Calu3 (cell line): ENCODE measurements around the gene MYO9A. TPM values are rescaled to one million over a fixed set of nuclear protein-coding genes. Genes with fewer than 3 reads are reported as not detected.

ENCODE experiments used
- BruUV-seq: library from RNA; stranded (reverse); fragments of 400-500 nt; replicated peaks from 2 replicates; lab custom pipeline; 2021; lab: Mats Ljungman, UMichigan
- CTCF ChIA-PET: fragments of 300-600 bp; sonication (Branson Sonifier 250); formaldehyde crosslinking; loops from one replicate; lab custom pipeline; 2022; ENCODE audit warnings: antibody characterized with exemption; lab: Charles Lee
- DNase-seq: peaks from one replicate; pipeline ENCODE4 v3.0.0; 2022
- H3K27ac Mint-ChIP-seq: one replicate; pipeline ENCODE4 v1.8.0; 2022; ENCODE audit warnings: mixed read lengths; ENCODE audit not compliant: unreplicated experiment
- H3K27me3 Mint-ChIP-seq: one replicate; pipeline ENCODE4 v1.8.0; 2022; ENCODE audit warnings: mixed read lengths; ENCODE audit not compliant: unreplicated experiment
- H3K36me3 Mint-ChIP-seq: one replicate; pipeline ENCODE4 v1.8.0; 2022; ENCODE audit warnings: mild to moderate bottlenecking, moderate library complexity, mixed read lengths; ENCODE audit not compliant: insufficient read depth, unreplicated experiment
- H3K4me1 Mint-ChIP-seq: one replicate; pipeline ENCODE4 v1.8.0; 2022; ENCODE audit warnings: mild to moderate bottlenecking, low read depth, mixed read lengths; ENCODE audit not compliant: unreplicated experiment
- H3K4me3 Mint-ChIP-seq: one replicate; pipeline ENCODE4 v1.8.0; 2022; ENCODE audit warnings: mild to moderate bottlenecking, low read depth, moderate library complexity, mixed read lengths; ENCODE audit not compliant: unreplicated experiment
- H3K9me3 Mint-ChIP-seq: one replicate; pipeline ENCODE4 v1.8.0; 2022; ENCODE audit warnings: low read depth, mixed read lengths; ENCODE audit not compliant: unreplicated experiment
- CTCF ChIP-seq: fragments of 200-600 bp; IDR thresholded peaks from one replicate; pipeline ENCODE4 v1.8.0; 2022; ENCODE audit warnings: antibody characterized with exemption; ENCODE audit not compliant: unreplicated experiment
- intact Hi-C: fragments of 100-400 bp; cut with micrococcal nuclease; formaldehyde crosslinking; loops from one replicate; pipeline ENCODE4 v1.10.0; 2022; ENCODE audit not compliant: unreplicated experiment
- total RNA-seq: library from RNA; stranded (reverse); gene quantifications from 2 replicates; pipeline ENCODE4 v1.2.3, GENCODE V29; 2022

MYO9A gene
- total RNA-seq, 1 experiment from 2014 or later: 32.8 TPM

- Mint-ChIP-seq H3K27me3 (no peaks in the 10 kb centered on the region), H3K4me3 (no peak overlapping the region), H3K4me1 (no peaks in the 10 kb centered on the region), H3K27ac (no peak overlapping the region), H3K36me3 (no peaks in the 10 kb centered on the region), H3K9me3 (no peaks in the 10 kb centered on the region)
- intact Hi-C loops: no loop called here
- no peak for DNase-seq
- CTCF ChIA-PET: no interaction called here
- no peak for TF ChIP-seq CTCF
- BruUV-seq: no TSS peak
These were observed 67.2 kb downstream of the MYO9A start for GRCh38 chr15:72050700-72051099.

DNA sequence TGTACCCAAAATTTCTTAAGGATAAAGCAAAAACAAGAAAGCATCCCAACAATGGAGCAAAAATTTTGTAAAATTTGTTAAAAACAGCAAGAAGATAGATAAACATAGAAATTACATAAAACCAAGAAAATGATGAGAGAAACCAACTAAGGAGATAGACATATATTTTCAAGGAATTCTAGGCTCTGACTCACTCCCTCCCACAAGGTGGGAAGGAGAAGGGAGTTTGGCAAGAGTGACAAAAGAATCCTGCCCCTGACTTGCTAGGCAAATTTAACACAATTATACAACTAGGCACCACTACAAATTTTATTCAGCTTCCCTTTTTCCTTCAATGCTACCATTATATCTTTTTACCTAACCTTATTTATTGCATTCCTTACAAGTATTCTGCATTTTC is 70.9 kb downstream of the MYO9A start:
- no peak for TF ChIP-seq CTCF
- DNase-seq: no peak
- Mint-ChIP-seq H3K9me3 (no peaks in the 10 kb centered on the region), H3K27me3 (no peaks in the 10 kb centered on the region), H3K4me1 (no peaks in the 10 kb centered on the region), H3K27ac (no peak overlapping the region), H3K4me3 (no peak overlapping the region), H3K36me3 (no peaks in the 10 kb centered on the region)
- CTCF ChIA-PET: no interaction called here
- intact Hi-C loops: loop anchor here (10.0 kb wide), 1 partner anchor 108 kb away; no protein-coding TSS in a partner anchor
- no TSS peak for BruUV-seq

DNA sequence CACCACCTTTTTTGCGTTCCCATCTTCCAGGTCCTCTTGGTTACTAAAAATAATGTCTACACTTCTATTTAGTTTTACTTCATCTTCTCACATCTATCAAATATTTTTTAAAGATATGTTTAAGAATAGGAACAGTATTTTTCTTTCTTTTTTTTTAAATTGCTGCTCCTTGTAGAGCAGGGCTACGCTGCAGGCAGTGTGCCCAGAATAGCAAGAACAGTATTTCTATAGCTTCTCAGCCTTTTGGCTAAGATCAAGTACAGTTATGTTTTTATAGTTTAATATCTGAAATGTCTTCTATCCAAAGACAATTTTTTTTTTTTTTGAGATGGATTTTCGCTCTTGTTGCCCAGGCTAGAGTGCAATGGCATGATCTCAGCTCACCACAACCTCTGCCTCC is 73.0 kb downstream of the MYO9A start:
- Mint-ChIP-seq H3K9me3 (no peaks in the 10 kb centered on the region), H3K27ac (no peak overlapping the region), H3K4me1 (no peaks in the 10 kb centered on the region), H3K36me3 (no peaks in the 10 kb centered on the region), H3K4me3 (no peak overlapping the region), H3K27me3 (no peaks in the 10 kb centered on the region)
- TF ChIP-seq CTCF: no peak
- no peak for DNase-seq
- CTCF ChIA-PET: interaction anchor here (2.1 kb wide), 1 partner anchor 47 kb away, joined by 7 read pairs; no protein-coding TSS in a partner anchor
- no TSS peak for BruUV-seq
- intact Hi-C loops: loop anchor here (10.0 kb wide), 1 partner anchor 110 kb away; no protein-coding TSS in a partner anchor

GRCh38 chr15:72042865-72043264 is 75.1 kb downstream of the MYO9A start:
- no peak overlapping the region for H3K27ac Mint-ChIP-seq
- TF ChIP-seq CTCF: no peak
- no peak overlapping the region for H3K4me3 Mint-ChIP-seq
- intact Hi-C loops: loop anchor here (10.0 kb wide), 1 partner anchor 112 kb away; no protein-coding TSS in a partner anchor
- no TSS peak for BruUV-seq
- DNase-seq: no peak
- no peaks in the 10 kb centered on the region for H3K36me3 Mint-ChIP-seq
- CTCF ChIA-PET: interaction anchor here (0.6 to 1.0 kb wide), 4 partner anchors 110 to 346 kb away, joined by 3 read pairs; no protein-coding TSS in a partner anchor
- H3K9me3 Mint-ChIP-seq: no peaks in the 10 kb centered on the region
- H3K27me3 Mint-ChIP-seq: no peaks in the 10 kb centered on the region
- no peaks in the 10 kb centered on the region for H3K4me1 Mint-ChIP-seq
